Measurements from ENCODE around the gene MAB21L4. TPM values are rescaled to one million over a fixed set of nuclear protein-coding genes. Genes with fewer than 3 reads are reported as not detected.

The MAB21L4 gene
- total RNA-seq, 1 donor from 2014 or later, result not detected

GRCh38 chr2:240852671-240853314, 43.2 kb downstream of the MAB21L4 start:
- no peaks in the 10 kb centered on the region for H3K36me3 Mint-ChIP-seq (ENCODE audit: low read depth)
- H3K9me3 Mint-ChIP-seq, result no peaks in the 10 kb centered on the region
- no peaks in the 10 kb centered on the region for H3K4me1 Mint-ChIP-seq
- no peak for TF ChIP-seq CTCF (conservative IDR thresholded peaks at IDR 0.05)
- H3K27me3 Mint-ChIP-seq (ENCODE audit: low read depth), result peaks cover under 1% of the 10 kb centered on the region
- no peak for DNase-seq (ENCODE audit: low read depth, low spot score)
- no peak overlapping the region for H3K4me3 Mint-ChIP-seq
- no peak overlapping the region for H3K27ac Mint-ChIP-seq (ENCODE audit: unreplicated experiment)

- peak; percentile 97 for DNase-seq (ENCODE audit: low read depth, low spot score)
- Mint-ChIP-seq H3K27me3 (ENCODE audit: low read depth) (peaks cover 2% of the 10 kb centered on the region), H3K9me3 (no peaks in the 10 kb centered on the region), H3K27ac (ENCODE audit: unreplicated experiment) (no peak overlapping the region), H3K36me3 (ENCODE audit: low read depth) (no peaks in the 10 kb centered on the region), H3K4me1 (no peaks in the 10 kb centered on the region), H3K4me3 (no peak overlapping the region)
- TF ChIP-seq CTCF (conservative IDR thresholded peaks at IDR 0.05), result peak; percentile 96
Observed at GRCh38 chr2:240851078-240851991, 44.6 kb downstream of the MAB21L4 start.

GRCh38 chr2:240850756-240851077, 45.2 kb downstream of the MAB21L4 start:
- no peak overlapping the region for H3K27ac Mint-ChIP-seq (ENCODE audit: unreplicated experiment)
- no peak overlapping the region for H3K4me3 Mint-ChIP-seq
- TF ChIP-seq CTCF (conservative IDR thresholded peaks at IDR 0.05), result no peak
- H3K9me3 Mint-ChIP-seq, result no peaks in the 10 kb centered on the region
- no peaks in the 10 kb centered on the region for H3K36me3 Mint-ChIP-seq (ENCODE audit: low read depth)
- H3K27me3 Mint-ChIP-seq (ENCODE audit: low read depth), result peaks cover 2% of the 10 kb centered on the region
- H3K4me1 Mint-ChIP-seq, result no peaks in the 10 kb centered on the region
- DNase-seq (ENCODE audit: low read depth, low spot score), result no peak

- Mint-ChIP-seq H3K4me3 (no peak overlapping the region), H3K27ac (ENCODE audit: unreplicated experiment) (no peak overlapping the region), H3K27me3 (ENCODE audit: low read depth) (peaks cover 6% of the 10 kb centered on the region), H3K9me3 (no peaks in the 10 kb centered on the region), H3K36me3 (ENCODE audit: low read depth) (no peaks in the 10 kb centered on the region), H3K4me1 (no peaks in the 10 kb centered on the region)
- TF ChIP-seq CTCF (conservative IDR thresholded peaks at IDR 0.05), result no peak
- no peak for DNase-seq (ENCODE audit: low read depth, low spot score)
Observed at GRCh38 chr2:240850026-240850425, 45.9 kb downstream of the MAB21L4 start.

- no peak overlapping the region for H3K27ac Mint-ChIP-seq (ENCODE audit: unreplicated experiment)
- DNase-seq (ENCODE audit: low read depth, low spot score), result no peak
- no peaks in the 10 kb centered on the region for H3K4me1 Mint-ChIP-seq
- H3K36me3 Mint-ChIP-seq (ENCODE audit: low read depth), result no peaks in the 10 kb centered on the region
- peaks cover 12% of the 10 kb centered on the region for H3K27me3 Mint-ChIP-seq (ENCODE audit: low read depth)
- no peak for TF ChIP-seq CTCF (conservative IDR thresholded peaks at IDR 0.05)
- H3K9me3 Mint-ChIP-seq, result no peaks in the 10 kb centered on the region
- no peak overlapping the region for H3K4me3 Mint-ChIP-seq
Observed at GRCh38 chr2:240848900-240849680, 46.9 kb downstream of the MAB21L4 start.

Measured in neural crest cell (in vitro differentiated cells).